Lung microvascular endothelial cell (primary cell): Measurements from ENCODE around the gene OPHN1. TPM values are rescaled to one million over a fixed set of nuclear protein-coding genes. Genes with fewer than 3 reads are reported as not detected.
"Not testable (repeated sequence)": the region's sequence is repeated elsewhere in the genome, so short reads cannot be mapped to it uniquely, and the experiment has no call there.

Experiments
- DNase-seq, 2 donors: peaks; one replicate each; pipeline versions ENCODE4 v3.0.0 to v3.0.0-alpha.2; 2010; ENCODE audit warnings: low read depth in 2 of 2
- total RNA-seq: library from RNA; depleted of rRNA; stranded (reverse); fragments of >200 nt; gene quantifications from 2 replicates; pipeline ENCODE4 v1.2.1, GENCODE V29; 2014

The OPHN1 gene
- total RNA-seq, 1 donor from 2014 or later = 7.7 TPM

GRCh38 chrX:68422478-68422877 is 10.8 kb downstream of the OPHN1 start:
- no peak for DNase-seq

GRCh38 chrX:68421636-68422035 is 11.7 kb downstream of the OPHN1 start:
- DNase-seq = no peak

GRCh38 chrX:68420559-68420958 is 12.7 kb downstream of the OPHN1 start:
- DNase-seq = no peak

- no peak for DNase-seq
Observed at GRCh38 chrX:68419975-68420374, 13.3 kb downstream of the OPHN1 start.

GRCh38 chrX:68417651-68418050 is 15.6 kb downstream of the OPHN1 start:
- DNase-seq = no peak

- peak in 1 of 2 donors; percentile 43 for DNase-seq
Observed at GRCh38 chrX:68416592-68416991, 16.7 kb downstream of the OPHN1 start.

- DNase-seq = peak in 1 of 2 donors; percentile 71
Observed at GRCh38 chrX:68415316-68415715, 18.0 kb downstream of the OPHN1 start.

- no peak for DNase-seq
Observed at GRCh38 chrX:68413254-68413653, 20.0 kb downstream of the OPHN1 start.

DNA sequence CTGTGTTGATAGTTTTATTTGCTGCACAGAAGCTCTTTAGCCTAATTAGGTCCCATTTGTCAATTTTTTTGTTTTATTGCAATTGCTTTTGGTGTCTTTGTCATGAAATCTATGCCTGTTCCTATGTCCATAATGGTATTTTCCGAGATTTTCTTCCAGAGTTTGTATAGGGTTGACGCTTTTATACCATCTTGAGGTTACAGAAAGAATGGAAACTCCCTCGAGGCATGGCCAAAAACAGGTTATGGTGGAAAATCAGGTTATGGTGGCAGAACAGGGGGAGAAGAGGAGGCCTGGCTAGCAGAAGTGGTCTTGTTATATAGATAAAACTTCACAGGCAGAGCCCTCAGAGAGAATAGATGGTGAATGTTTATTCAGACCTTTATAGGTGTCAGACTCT is 21.6 kb downstream of the OPHN1 start:
- no peak for DNase-seq

GRCh38 chrX:68409194-68409593 is 24.1 kb downstream of the OPHN1 start:
- no peak for DNase-seq

DNA sequence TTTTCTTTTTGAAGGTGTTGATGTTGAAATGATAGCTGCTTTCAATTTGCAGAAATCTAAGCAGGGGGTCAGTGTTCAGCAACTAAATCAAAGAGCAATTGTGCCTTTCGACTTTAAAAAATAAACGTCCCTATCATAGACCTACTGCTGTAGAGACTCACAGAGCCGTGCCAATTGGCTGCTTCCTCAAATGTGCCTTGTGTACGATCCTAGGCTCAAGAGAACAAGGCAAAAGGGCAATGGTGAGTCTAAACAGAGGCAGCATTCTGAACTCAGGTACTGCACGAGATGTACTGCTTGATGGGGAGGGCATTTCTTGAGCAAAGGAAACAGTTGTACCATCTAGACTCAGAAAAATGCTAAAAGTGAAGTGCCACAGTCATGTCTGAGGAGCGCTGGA is 29.8 kb downstream of the OPHN1 start:
- no peak for DNase-seq

DNA sequence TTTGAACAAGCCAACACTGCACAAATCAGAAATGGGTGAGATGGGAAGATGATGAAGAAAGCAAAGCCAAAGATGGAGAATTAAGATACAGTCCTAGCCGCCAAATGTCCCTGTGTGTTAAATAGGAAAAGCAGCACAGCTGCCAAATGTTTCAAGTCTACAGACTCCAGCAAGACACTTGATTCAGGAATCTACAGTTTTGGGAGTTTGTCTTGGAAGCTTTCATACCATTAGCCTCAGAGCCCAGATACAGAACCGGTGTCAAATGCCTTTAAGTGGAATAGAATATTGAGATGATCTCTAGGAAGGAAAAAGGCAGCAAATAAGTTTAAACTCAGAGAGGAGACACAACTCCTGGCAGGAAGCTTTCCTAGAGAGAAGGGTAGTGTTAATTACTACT is 30.3 kb downstream of the OPHN1 start:
- no peak for DNase-seq

DNA sequence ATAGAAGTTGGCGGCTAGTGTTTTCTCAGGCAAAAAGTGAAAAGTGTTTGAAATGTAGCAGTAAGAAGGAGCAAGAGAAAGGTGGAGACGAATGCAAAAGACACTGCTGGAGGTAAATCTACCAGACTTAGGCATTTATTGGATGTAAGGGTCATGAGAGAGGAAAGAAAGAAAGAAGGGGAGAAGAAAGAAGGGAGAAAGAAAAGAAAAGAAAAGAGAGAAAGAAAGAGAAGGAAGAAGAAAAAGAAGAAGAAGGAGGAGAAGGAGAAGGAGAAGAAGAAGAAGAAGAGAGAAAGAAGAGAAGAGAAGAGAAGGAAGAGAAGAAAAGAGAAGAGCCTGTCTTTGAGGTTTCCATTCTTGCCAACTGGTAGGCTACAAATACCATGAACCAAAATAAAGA is 31.2 kb downstream of the OPHN1 start:
- DNase-seq = no peak

DNA sequence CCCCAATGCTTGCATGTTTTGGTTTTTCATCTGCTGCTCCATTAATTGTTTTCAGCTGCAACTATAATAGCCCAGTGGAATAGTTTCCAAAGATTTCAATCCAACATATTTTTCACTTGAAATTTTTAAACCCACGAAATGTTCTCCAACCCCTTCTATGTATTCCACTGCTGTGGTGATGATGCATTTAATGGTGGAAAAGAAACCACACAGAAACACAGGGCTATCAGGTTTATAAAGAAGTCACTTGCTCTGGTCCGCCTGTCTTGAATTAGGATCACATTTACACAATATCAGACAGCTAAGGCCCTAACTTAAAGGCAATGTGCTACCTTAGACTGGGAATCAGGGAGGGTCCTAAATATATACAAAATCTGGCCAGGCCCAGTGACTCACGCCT is 35.0 kb downstream of the OPHN1 start:
- DNase-seq = no peak

DNA sequence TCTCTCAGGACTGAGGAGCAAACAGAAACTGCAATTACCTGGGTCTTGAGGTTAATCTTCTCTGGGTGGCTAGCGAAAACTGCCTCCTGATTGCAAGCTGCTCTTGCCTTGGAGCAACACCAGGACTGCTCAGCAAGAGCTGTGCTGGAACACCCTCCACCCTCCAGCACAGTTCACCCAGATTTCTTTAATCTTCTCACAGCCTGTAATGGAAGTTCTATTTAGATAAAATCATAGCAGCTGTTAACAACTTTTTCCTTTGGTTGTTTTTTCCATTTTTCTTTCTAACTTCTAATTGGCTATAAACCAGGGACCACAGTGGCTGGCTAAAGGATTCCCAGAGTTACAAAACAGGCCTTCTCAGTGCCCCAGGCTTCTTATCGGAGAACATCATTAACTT is 36.3 kb downstream of the OPHN1 start:
- no peak for DNase-seq

DNA sequence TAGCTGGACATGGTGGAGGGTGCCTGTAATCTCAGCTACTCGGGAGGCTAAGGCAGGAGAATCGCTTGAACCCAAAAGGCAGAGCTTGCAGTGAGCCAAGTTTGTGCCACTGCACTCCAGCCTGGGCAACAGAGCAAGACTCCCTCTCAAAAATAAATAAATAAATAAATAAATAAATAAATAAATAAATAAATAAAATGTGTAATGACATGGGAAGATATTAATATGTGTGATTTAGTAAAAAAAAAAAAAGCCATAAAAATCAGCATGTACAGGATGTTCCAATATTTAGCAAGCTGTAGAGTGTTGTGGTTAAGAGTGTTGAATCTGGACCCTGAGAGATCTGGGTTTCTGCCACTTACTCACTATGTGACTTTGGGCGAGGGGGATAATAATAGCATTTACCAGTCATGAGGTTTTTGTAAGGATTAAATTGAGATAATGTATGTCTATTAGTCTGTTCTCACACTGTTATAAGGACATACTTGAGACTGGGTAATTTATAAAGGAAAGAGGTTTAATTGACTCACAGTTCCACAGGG is 43.8 kb downstream of the OPHN1 start:
- not testable (repeated sequence) for DNase-seq

- no peak for DNase-seq
Observed at GRCh38 chrX:68387776-68388175, 45.5 kb downstream of the OPHN1 start.

DNA sequence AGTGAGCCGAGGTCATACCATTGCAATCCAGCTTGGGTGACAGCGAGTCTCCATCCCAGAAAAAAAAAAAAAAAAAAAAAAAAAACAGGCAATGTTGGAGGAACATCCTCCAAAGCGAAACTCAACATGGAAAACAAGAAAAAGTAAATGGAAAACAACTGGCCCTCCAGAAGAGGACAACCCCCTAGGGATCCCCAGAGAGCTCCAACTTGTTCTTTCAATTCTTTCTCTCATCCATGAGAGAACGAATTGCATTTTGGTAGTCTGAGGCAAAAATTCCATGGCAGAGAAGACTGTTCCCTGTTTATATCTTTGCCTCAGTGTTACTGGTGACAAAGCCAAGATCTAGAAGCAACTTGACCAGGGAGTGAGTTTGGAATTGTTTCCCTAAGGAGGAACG is 49.8 kb downstream of the OPHN1 start:
- no peak for DNase-seq

DNA sequence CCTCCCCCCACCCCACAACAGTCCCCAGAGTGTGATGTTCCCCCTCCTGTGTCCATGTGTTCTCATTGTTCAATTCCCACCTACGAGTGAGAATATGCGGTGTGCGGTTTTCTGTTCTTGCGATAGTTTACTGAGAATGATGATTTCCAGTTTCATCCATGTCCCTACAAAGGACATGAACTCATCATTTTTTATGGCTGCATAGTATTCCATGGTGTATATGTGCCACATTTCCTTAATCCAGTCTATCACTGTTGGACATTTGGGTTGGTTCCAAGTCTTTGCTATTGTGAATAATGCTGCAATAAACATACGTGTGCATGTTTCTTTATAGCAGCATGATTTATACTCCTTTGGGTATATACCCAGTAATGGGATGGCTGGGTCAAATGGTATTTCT is 55.7 kb downstream of the OPHN1 start:
- DNase-seq = not testable (repeated sequence)

DNA sequence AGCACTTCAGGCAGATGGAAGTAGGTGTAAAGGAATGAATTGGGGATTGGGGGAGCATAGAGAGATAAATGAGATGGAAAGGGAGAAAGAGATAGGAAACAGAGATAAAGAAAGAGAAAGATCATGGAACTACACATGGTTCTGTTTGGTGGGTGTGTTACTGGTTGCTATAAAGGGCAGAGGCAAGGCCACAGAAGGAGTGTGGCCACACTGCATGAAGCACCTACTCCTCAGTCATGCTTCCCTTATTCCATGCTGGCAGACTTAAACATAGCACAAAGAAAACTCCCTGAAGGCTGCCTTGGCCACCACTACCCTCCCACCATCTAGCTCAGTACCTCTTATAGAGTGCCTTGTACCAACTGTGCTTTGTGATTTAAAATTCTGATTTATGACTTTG is 56.9 kb downstream of the OPHN1 start:
- no peak for DNase-seq

GRCh38 chrX:68375803-68376202 is 57.5 kb downstream of the OPHN1 start:
- DNase-seq = no peak

GRCh38 chrX:68372665-68373064 is 60.6 kb downstream of the OPHN1 start:
- no peak for DNase-seq

DNA sequence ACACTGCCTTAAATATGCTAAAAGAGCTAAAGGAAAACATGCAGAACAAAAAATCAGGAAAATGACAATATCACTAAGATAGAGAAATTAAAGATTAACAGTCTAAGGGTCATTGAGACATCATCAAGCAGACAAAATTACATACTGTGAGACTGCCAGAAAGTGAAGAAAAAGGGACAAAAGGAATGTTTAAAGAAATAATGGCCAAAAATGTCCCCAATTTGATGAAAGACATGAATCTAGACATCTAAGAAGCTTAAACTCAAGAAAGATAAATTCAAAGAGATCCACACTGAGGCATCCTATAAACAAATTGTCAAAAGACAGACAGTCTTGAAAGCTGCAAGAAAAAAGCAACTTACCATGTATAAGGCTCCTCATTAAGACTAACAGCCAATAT is 63.7 kb downstream of the OPHN1 start:
- DNase-seq = no peak

- DNase-seq = no peak
Observed at GRCh38 chrX:68365341-68365740, 68.0 kb downstream of the OPHN1 start.
